D341Med (cell line): ENCODE data around the gene GALNT15.

Experiments
- DNase-seq: peaks from one replicate; pipeline ENCODE4 v3.0.0; 2012; ENCODE audit warnings: low spot score

Gene GALNT15

GRCh38 chr3:16187213-16187790 is 12.8 kb downstream of the GALNT15 start:
- no peak for DNase-seq

GRCh38 chr3:16188071-16188470 is 13.6 kb downstream of the GALNT15 start:
- DNase-seq: no peak

- no peak for DNase-seq
Observed at GRCh38 chr3:16189201-16189600, 14.7 kb downstream of the GALNT15 start.

GRCh38 chr3:16190704-16191103 is 16.2 kb downstream of the GALNT15 start:
- DNase-seq: no peak

- no peak for DNase-seq
Observed at GRCh38 chr3:16191591-16191990, 17.1 kb downstream of the GALNT15 start.

GRCh38 chr3:16192176-16192811 is 17.8 kb downstream of the GALNT15 start:
- no peak for DNase-seq

GRCh38 chr3:16198427-16198826 is 23.9 kb downstream of the GALNT15 start:
- no peak for DNase-seq

- DNase-seq: no peak
Observed at GRCh38 chr3:16199769-16200168, 25.3 kb downstream of the GALNT15 start.

- DNase-seq: no peak
Observed at GRCh38 chr3:16200411-16200810, 25.9 kb downstream of the GALNT15 start.

- no peak for DNase-seq
Observed at GRCh38 chr3:16203031-16203430, 28.6 kb downstream of the GALNT15 start.

GRCh38 chr3:16203671-16204629 is 29.5 kb downstream of the GALNT15 start:
- DNase-seq: no peak

GRCh38 chr3:16204751-16205150 is 30.3 kb downstream of the GALNT15 start:
- no peak for DNase-seq

- no peak for DNase-seq
Observed at GRCh38 chr3:16205156-16205870, 30.8 kb downstream of the GALNT15 start.

GRCh38 chr3:16207031-16207430 is 32.6 kb downstream of the GALNT15 start:
- no peak for DNase-seq

GRCh38 chr3:16211176-16211904 is 36.9 kb downstream of the GALNT15 start:
- DNase-seq: no peak

- no peak for DNase-seq
Observed at GRCh38 chr3:16214366-16214765, 39.9 kb downstream of the GALNT15 start.

GRCh38 chr3:16216373-16216935 is 42.0 kb downstream of the GALNT15 start:
- DNase-seq: no peak

GRCh38 chr3:16219777-16220176 is 45.3 kb downstream of the GALNT15 start:
- DNase-seq: no peak

- no peak for DNase-seq
Observed at GRCh38 chr3:16221990-16222389, 47.5 kb downstream of the GALNT15 start.

- no peak for DNase-seq
Observed at GRCh38 chr3:16222547-16222946, 48.1 kb downstream of the GALNT15 start.

GRCh38 chr3:16224325-16224724 is 49.8 kb downstream of the GALNT15 start:
- no peak for DNase-seq
